ENCODE results near the gene RPS15. TPM values are rescaled to one million over a fixed set of nuclear protein-coding genes. Genes with fewer than 3 reads are reported as not detected.

Gene RPS15
- total RNA-seq, 1 donor from 2014 or later, result 533 TPM

GRCh38 chr19:1487576-1488281 lies 49.5 kb downstream of the RPS15 start:
- DNase-seq, result no peak

- DNase-seq, result no peak
These were observed 50.0 kb downstream of the RPS15 start for GRCh38 chr19:1488282-1488601.

DNA sequence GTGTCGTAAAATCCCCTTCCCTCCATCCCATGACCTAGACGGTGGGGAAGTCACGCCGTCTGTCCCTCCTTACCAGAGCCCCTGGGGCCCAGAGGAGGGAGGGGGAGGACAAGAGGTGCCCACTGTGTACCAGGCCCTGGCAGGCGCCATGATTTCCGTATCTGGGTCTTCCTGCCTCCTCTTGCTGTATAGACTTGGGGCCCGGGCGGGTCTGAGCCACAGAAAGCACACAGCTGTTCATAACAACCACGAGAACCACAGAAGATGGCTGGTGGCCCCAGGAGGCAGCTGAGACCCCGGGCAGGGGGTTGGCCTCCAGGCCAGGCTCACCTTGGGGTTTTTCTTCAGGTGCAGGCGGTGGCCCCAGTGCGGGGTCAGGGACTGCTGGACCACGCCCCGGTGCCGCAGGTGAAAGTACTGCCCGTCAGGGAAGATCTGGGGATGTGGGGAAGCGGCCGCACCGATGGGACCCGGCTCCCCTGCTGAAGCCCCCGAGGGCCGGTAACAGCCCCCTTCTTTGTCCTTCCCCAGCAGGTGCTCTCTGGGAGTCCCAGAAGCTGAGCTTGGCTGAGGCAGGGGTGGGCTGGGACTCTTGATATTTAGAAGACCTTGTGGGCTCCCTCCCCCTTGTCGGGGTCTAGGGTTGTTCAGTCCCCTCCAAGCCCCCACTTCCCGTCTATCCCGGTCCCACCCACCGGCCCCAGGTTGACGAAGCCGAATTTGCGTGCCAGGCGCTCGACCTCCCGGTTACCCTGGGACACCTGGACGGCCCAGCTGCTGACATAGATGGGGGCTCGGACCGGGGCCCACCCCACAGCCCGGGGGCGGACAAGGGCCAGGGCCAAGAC lies 51.5 kb downstream of the RPS15 start:
- DNase-seq, result no peak

Other genes with a start within 250 kb of the RPS15 start
- gene STK11, start 232.6 kb upstream of the RPS15 start, total RNA-seq, result 37.3 TPM
- gene CBARP, start 200.4 kb upstream of the RPS15 start, total RNA-seq, result 1.9 TPM
- 22.9 TPM for gene ATP5F1D, start 196.6 kb upstream of the RPS15 start, total RNA-seq
- 19.7 TPM for gene MIDN, start 189.8 kb upstream of the RPS15 start, total RNA-seq
- 267 TPM for gene CIRBP, start 169.1 kb upstream of the RPS15 start, total RNA-seq
- 6.4 TPM for gene FAM174C, start 162.9 kb upstream of the RPS15 start, total RNA-seq
- 0.39 TPM for gene EFNA2, start 152.5 kb upstream of the RPS15 start, total RNA-seq
- 27.3 TPM for gene NDUFS7, start 54.5 kb upstream of the RPS15 start, total RNA-seq
- 12.5 TPM for gene GAMT, start 36.9 kb upstream of the RPS15 start, total RNA-seq
- gene DAZAP1, start 30.8 kb upstream of the RPS15 start, total RNA-seq, result 37.9 TPM
- 0.59 TPM for gene APC2, start 11.7 kb downstream of the RPS15 start, total RNA-seq
- gene C19orf25, start 40.8 kb downstream of the RPS15 start, total RNA-seq, result 11.6 TPM
- 0.59 TPM for gene PCSK4, start 52.0 kb downstream of the RPS15 start, total RNA-seq
- 7.5 TPM for gene REEP6, start 52.8 kb downstream of the RPS15 start, total RNA-seq
- gene ADAMTSL5, start 74.6 kb downstream of the RPS15 start, total RNA-seq, result 3.1 TPM
- gene PLK5, start 85.7 kb downstream of the RPS15 start, total RNA-seq, result 0.10 TPM
- gene MEX3D, start 129.9 kb downstream of the RPS15 start, total RNA-seq, result 19.3 TPM
- gene MBD3, start 154.5 kb downstream of the RPS15 start, total RNA-seq, result 32.2 TPM
- gene UQCR11, start 167.1 kb downstream of the RPS15 start, total RNA-seq, result 41.8 TPM
- 40.4 TPM for gene TCF3, start 214.2 kb downstream of the RPS15 start, total RNA-seq

Measured in skin of body (tissue), 2 donors.